Karpas-422 (cell line): ENCODE data around the gene PRKRA. TPM values are rescaled to one million over a fixed set of nuclear protein-coding genes. Genes with fewer than 3 reads are reported as not detected.
A peak's percentile ranks its signal among the peaks of the same experiment; 100 is the strongest.
"Not testable (repeated sequence)": the region's sequence is repeated elsewhere in the genome, so short reads cannot be mapped to it uniquely, and the experiment has no call there.

Experiments
- DNase-seq: peaks from one replicate; pipeline ENCODE4 v3.0.0-alpha.2; 2015
- H2AFZ ChIP-seq: fragments of 200-600 bp; sonication (generic); 2 replicates; pipeline ENCODE4 v1.6.1; 2014; ENCODE audit warnings: antibody characterized with exemption, low read length, mixed read lengths
- H3K27ac ChIP-seq: fragments of 200-600 bp; sonication (generic); 2 replicates; pipeline ENCODE4 v1.5.1; 2014; ENCODE audit warnings: mild to moderate bottlenecking, low read length, moderate library complexity
- H3K27me3 ChIP-seq: fragments of 200-600 bp; sonication (generic); 2 replicates; pipeline ENCODE4 v1.6.1; 2014; ENCODE audit warnings: low read length, mixed read lengths
- H3K36me3 ChIP-seq: fragments of 200-600 bp; sonication (generic); 2 replicates; pipeline ENCODE4 v1.6.1; 2014; ENCODE audit warnings: low read length, mixed read lengths; ENCODE audit not compliant: insufficient read depth
- H3K4me1 ChIP-seq: fragments of 200-600 bp; sonication (generic); 2 replicates; pipeline ENCODE4 v1.6.1; 2014; ENCODE audit warnings: mild to moderate bottlenecking, low read length, mixed read lengths
- H3K4me2 ChIP-seq: fragments of 200-600 bp; sonication (generic); 2 replicates; pipeline ENCODE4 v1.6.1; 2014; ENCODE audit warnings: low read length, low read depth, mild to moderate bottlenecking; ENCODE audit not compliant: poor library complexity, severe bottlenecking
- H3K4me3 ChIP-seq: fragments of 200-600 bp; sonication (generic); 2 replicates; pipeline ENCODE4 v1.5.1; 2014; ENCODE audit warnings: mild to moderate bottlenecking, antibody characterized with exemption, low read length, mixed read lengths
- H3K79me2 ChIP-seq: fragments of 200-600 bp; sonication (generic); 2 replicates; pipeline ENCODE4 v1.6.1; 2014; ENCODE audit warnings: mild to moderate bottlenecking, low read length, mixed read lengths
- H3K9ac ChIP-seq: fragments of 200-600 bp; sonication (generic); 2 replicates; pipeline ENCODE4 v1.6.0; 2014; ENCODE audit warnings: low read length
- H3K9me2 ChIP-seq: fragments of 200-600 bp; sonication (generic), shearing (Covaris generic); replicated peaks from 2 replicates; pipeline ENCODE4 v1.6.0; 2014; ENCODE audit warnings: mild to moderate bottlenecking, low read length, moderate library complexity; ENCODE audit not compliant: insufficient read depth
- H3K9me3 ChIP-seq: fragments of 300-700, 200-600 bp; sonication (generic); 2 replicates; pipeline ENCODE4 v1.6.1; 2014; ENCODE audit warnings: low read length, mixed read lengths
- H4K20me1 ChIP-seq: fragments of 200-600 bp; sonication (generic); 2 replicates; pipeline ENCODE4 v1.6.1; 2014; ENCODE audit warnings: mild to moderate bottlenecking, antibody characterized with exemption, low read length, low read depth; ENCODE audit not compliant: insufficient read depth
- total RNA-seq: library from RNA; depleted of rRNA; stranded (reverse); fragments of >200 nt; shearing (Covaris generic); gene quantifications from 2 replicates; pipeline ENCODE4 v1.2.3, GENCODE V29; 2014; ENCODE audit warnings: low replicate concordance

PRKRA gene
- total RNA-seq, 1 experiment from 2014 or later: 117 TPM

- H4K20me1 ChIP-seq: no peaks in the 10 kb centered on the region
- no peak overlapping the region for H3K27ac ChIP-seq
- no peaks in the 10 kb centered on the region for H3K79me2 ChIP-seq
- no peaks in the 10 kb centered on the region for H3K36me3 ChIP-seq
- H3K4me1 ChIP-seq: peaks cover 23% of the 10 kb centered on the region
- DNase-seq: no peak
- H2AFZ ChIP-seq: no peak overlapping the region
- H3K27me3 ChIP-seq: no peaks in the 10 kb centered on the region
- no peaks in the 10 kb centered on the region for H3K9me2 ChIP-seq
- no peak overlapping the region for H3K4me3 ChIP-seq
- H3K9me3 ChIP-seq: no peaks in the 10 kb centered on the region
- no peak overlapping the region for H3K9ac ChIP-seq
- H3K4me2 ChIP-seq: no peak overlapping the region
Observed at GRCh38 chr2:178417916-178418315, 33.1 kb downstream of the PRKRA start.

GRCh38 chr2:178415979-178416378 lies 35.0 kb downstream of the PRKRA start:
- H3K9me2 ChIP-seq: no peaks in the 10 kb centered on the region
- no peak overlapping the region for H3K4me3 ChIP-seq
- H3K27ac ChIP-seq: no peak overlapping the region
- no peaks in the 10 kb centered on the region for H4K20me1 ChIP-seq
- DNase-seq: no peak
- H3K79me2 ChIP-seq: no peaks in the 10 kb centered on the region
- no peaks in the 10 kb centered on the region for H3K27me3 ChIP-seq
- no peak overlapping the region for H2AFZ ChIP-seq
- no peaks in the 10 kb centered on the region for H3K9me3 ChIP-seq
- no peaks in the 10 kb centered on the region for H3K36me3 ChIP-seq
- no peak overlapping the region for H3K4me2 ChIP-seq
- H3K4me1 ChIP-seq: peaks cover 23% of the 10 kb centered on the region
- no peak overlapping the region for H3K9ac ChIP-seq

- peak; percentile 95 for DNase-seq
- H3K36me3 ChIP-seq: no peaks in the 10 kb centered on the region
- H3K9ac ChIP-seq: peak overlapping the region; percentile 58
- H4K20me1 ChIP-seq: no peaks in the 10 kb centered on the region
- no peak overlapping the region for H3K27ac ChIP-seq
- peaks cover 23% of the 10 kb centered on the region for H3K4me1 ChIP-seq
- no peaks in the 10 kb centered on the region for H3K79me2 ChIP-seq
- no peaks in the 10 kb centered on the region for H3K9me2 ChIP-seq
- peak overlapping the region; percentile 71 for H3K4me3 ChIP-seq
- no peaks in the 10 kb centered on the region for H3K27me3 ChIP-seq
- no peaks in the 10 kb centered on the region for H3K9me3 ChIP-seq
- H3K4me2 ChIP-seq: peak overlapping the region; percentile 96
- H2AFZ ChIP-seq: peak overlapping the region; percentile 82
Observed at GRCh38 chr2:178414266-178415247, 36.4 kb downstream of the PRKRA start.

- H2AFZ ChIP-seq: peak overlapping the region; percentile 82
- peak overlapping the region; percentile 96 for H3K4me2 ChIP-seq
- H3K4me3 ChIP-seq: peak overlapping the region; percentile 71
- H3K4me1 ChIP-seq: peaks cover 23% of the 10 kb centered on the region
- no peaks in the 10 kb centered on the region for H3K36me3 ChIP-seq
- no peaks in the 10 kb centered on the region for H3K9me2 ChIP-seq
- no peak overlapping the region for H3K27ac ChIP-seq
- DNase-seq: peak; percentile 86
- no peaks in the 10 kb centered on the region for H3K9me3 ChIP-seq
- H3K27me3 ChIP-seq: no peaks in the 10 kb centered on the region
- H3K79me2 ChIP-seq: no peaks in the 10 kb centered on the region
- peak overlapping the region; percentile 58 for H3K9ac ChIP-seq
- no peaks in the 10 kb centered on the region for H4K20me1 ChIP-seq
Observed at GRCh38 chr2:178413472-178414265, 37.3 kb downstream of the PRKRA start.

- not testable (repeated sequence) for H3K4me3 ChIP-seq, H3K9me2 ChIP-seq, H3K27me3 ChIP-seq, H2AFZ ChIP-seq, H3K9ac ChIP-seq, H3K9me3 ChIP-seq, H3K79me2 ChIP-seq, DNase-seq, H3K27ac ChIP-seq, H3K36me3 ChIP-seq, H4K20me1 ChIP-seq
- H3K4me2 ChIP-seq: peak overlapping the region; percentile 96
- H3K4me1 ChIP-seq: peaks cover 23% of the 10 kb centered on the region
Observed at GRCh38 chr2:178412453-178412852, 38.5 kb downstream of the PRKRA start.

- Histone ChIP-seq H3K9ac (no peak overlapping the region), H3K36me3 (no peaks in the 10 kb centered on the region), H3K79me2 (no peaks in the 10 kb centered on the region), H3K27ac (no peak overlapping the region), H3K4me2 (no peak overlapping the region), H2AFZ (no peak overlapping the region), H3K27me3 (no peaks in the 10 kb centered on the region), H3K4me1 (peaks cover 23% of the 10 kb centered on the region), H4K20me1 (no peaks in the 10 kb centered on the region), H3K9me3 (no peaks in the 10 kb centered on the region), H3K9me2 (no peaks in the 10 kb centered on the region), H3K4me3 (no peak overlapping the region)
- no peak for DNase-seq
Observed at GRCh38 chr2:178412047-178412446, 38.9 kb downstream of the PRKRA start.

- Histone ChIP-seq H3K27me3 (no peaks in the 10 kb centered on the region), H2AFZ (no peak overlapping the region), H3K4me2 (no peak overlapping the region), H3K9me2 (no peaks in the 10 kb centered on the region), H3K79me2 (no peaks in the 10 kb centered on the region), H3K9me3 (no peaks in the 10 kb centered on the region), H3K9ac (no peak overlapping the region), H3K36me3 (no peaks in the 10 kb centered on the region), H3K4me3 (no peak overlapping the region), H4K20me1 (no peaks in the 10 kb centered on the region), H3K27ac (no peak overlapping the region), H3K4me1 (peaks cover 13% of the 10 kb centered on the region)
- DNase-seq: no peak
Observed at GRCh38 chr2:178409261-178409660, 41.7 kb downstream of the PRKRA start.

- Histone ChIP-seq H3K36me3 (no peaks in the 10 kb centered on the region), H3K9me3 (no peaks in the 10 kb centered on the region), H3K79me2 (no peaks in the 10 kb centered on the region), H3K9me2 (no peaks in the 10 kb centered on the region), H3K4me2 (no peak overlapping the region), H3K9ac (no peak overlapping the region), H4K20me1 (no peaks in the 10 kb centered on the region), H3K4me1 (no peaks in the 10 kb centered on the region), H3K27me3 (no peaks in the 10 kb centered on the region), H2AFZ (peak overlapping the region; percentile 23; the same call in 1 of the 2 replicates), H3K27ac (no peak overlapping the region), H3K4me3 (no peak overlapping the region)
- no peak for DNase-seq
Observed at GRCh38 chr2:178404368-178404767, 46.6 kb downstream of the PRKRA start.
